Breast epithelium (tissue), 3 donors: ENCODE data around the gene MAGED4.

Experiments used
- CTCF ChIP-seq, 3 donors: fragments of 450-650 bp; IDR thresholded peaks; one replicate each; pipeline ENCODE4 v1.5.1; 2016 to 2017; ENCODE audit warnings: antibody characterized with exemption in 3 of 3, mild to moderate bottlenecking in 3 of 3, moderate library complexity in 3 of 3
- POLR2A ChIP-seq: fragments of 450-650 bp; IDR thresholded peaks from one replicate; pipeline ENCODE4 v1.6.1; 2016; ENCODE audit warnings: antibody characterized with exemption, mild to moderate bottlenecking, moderate library complexity
- POLR2AphosphoS5 ChIP-seq, 3 donors: sonication (generic); formaldehyde crosslinking; IDR thresholded peaks; one replicate each; pipeline ENCODE4 v1.6.1; 2017; ENCODE audit warnings: antibody characterized with exemption in 3 of 3

DNA sequence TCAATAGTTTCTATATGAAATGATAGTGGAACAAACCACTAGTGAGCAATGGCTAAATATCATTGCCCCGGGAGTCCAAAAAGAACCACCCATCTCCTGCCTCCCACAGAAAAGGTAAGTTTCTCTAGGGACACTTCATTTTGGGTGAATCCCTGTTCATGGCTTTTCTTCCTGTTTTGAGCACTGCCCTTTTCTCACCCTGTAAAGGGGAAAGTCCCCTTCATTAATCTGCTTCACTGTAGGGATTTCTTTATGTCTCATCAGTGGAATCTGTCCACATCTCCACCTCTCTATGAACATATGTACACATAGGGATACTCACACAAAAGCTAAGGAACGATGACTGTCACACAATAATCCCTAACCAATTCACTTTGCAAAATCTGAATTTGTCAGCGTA, 28.6 kb downstream of the MAGED4 start:
- no peak for TF ChIP-seq POLR2A
- no peak for TF ChIP-seq CTCF (IDR thresholded peaks at IDR 0.05)
- no peak for TF ChIP-seq POLR2AphosphoS5 (IDR thresholded peaks at IDR 0.05)
